H9 (cell line): ENCODE measurements around the gene TPPP2. TPM values are rescaled to one million over a fixed set of nuclear protein-coding genes. Genes with fewer than 3 reads are reported as not detected.

Experiments
- DNase-seq: peaks from one replicate; pipeline ENCODE4 v3.0.0-alpha.2; 2017
- H2AFZ ChIP-seq: one replicate; pipeline ENCODE4 v1.6.1; 2013; ENCODE audit warnings: mild to moderate bottlenecking, low read length, control low read depth, moderate library complexity
- H2AK5ac ChIP-seq: 2 replicates; pipeline ENCODE4 v1.6.1; 2013; ENCODE audit warnings: low read length, control low read depth, mixed read lengths; ENCODE audit not compliant: insufficient read length
- H2BK120ac ChIP-seq: one replicate; pipeline ENCODE4 v1.6.1; 2013; ENCODE audit warnings: low read depth, mild to moderate bottlenecking, low read length, control low read depth, inconsistent platforms; ENCODE audit not compliant: poor library complexity, severe bottlenecking
- H2BK12ac ChIP-seq: 2 replicates; pipeline ENCODE4 v1.6.1; 2013; ENCODE audit warnings: low read length, control low read depth, mixed read lengths, low read depth; ENCODE audit not compliant: insufficient read length
- H2BK15ac ChIP-seq: 2 replicates; pipeline ENCODE4 v1.6.1; 2013; ENCODE audit warnings: low read depth, low read length, control low read depth
- H2BK20ac ChIP-seq: one replicate; pipeline ENCODE4 v1.6.1; 2013; ENCODE audit warnings: low read depth, mild to moderate bottlenecking, low read length, control low read depth, inconsistent platforms; ENCODE audit not compliant: poor library complexity, severe bottlenecking
- H2BK5ac ChIP-seq: 2 replicates; pipeline ENCODE4 v1.6.1; 2013; ENCODE audit warnings: low read length, control low read depth, mixed read lengths; ENCODE audit not compliant: insufficient read length
- H3K14ac ChIP-seq: 2 replicates; pipeline ENCODE4 v1.6.1; 2013; ENCODE audit warnings: low read length, control low read depth; ENCODE audit not compliant: insufficient read depth
- H3K18ac ChIP-seq: 2 replicates; pipeline ENCODE4 v1.6.1; 2013; ENCODE audit warnings: low read depth, mild to moderate bottlenecking, mixed read lengths, low read length, control low read depth; ENCODE audit not compliant: insufficient read length
- H3K23ac ChIP-seq: 2 replicates; pipeline ENCODE4 v1.6.1; 2013; ENCODE audit warnings: low read length, control low read depth, mixed read lengths, low read depth; ENCODE audit not compliant: insufficient read length
- H3K23me2 ChIP-seq: 2 replicates; pipeline ENCODE4 v1.6.1; 2013; ENCODE audit warnings: low read depth, mild to moderate bottlenecking, mixed read lengths, low read length, control low read depth; ENCODE audit not compliant: insufficient read length, poor library complexity, severe bottlenecking
- H3K27ac ChIP-seq: 2 replicates; pipeline ENCODE4 v1.5.1; 2013; ENCODE audit warnings: low read length, control low read depth, mixed read lengths, low read depth; ENCODE audit not compliant: insufficient read length
- H3K27me3 ChIP-seq: 2 replicates; pipeline ENCODE4 v1.6.1; 2013; ENCODE audit warnings: low read length, control low read depth, inconsistent platforms; ENCODE audit not compliant: insufficient read depth
- H3K4ac ChIP-seq: 2 replicates; pipeline ENCODE4 v1.6.1; 2013; ENCODE audit warnings: low read depth, mild to moderate bottlenecking, control low read depth, inconsistent platforms, low read length, moderate library complexity
- H3K4me1 ChIP-seq: 2 replicates; pipeline ENCODE4 v1.6.1; 2013; ENCODE audit warnings: low read length, control low read depth, inconsistent platforms; ENCODE audit not compliant: insufficient read depth
- H3K4me2 ChIP-seq: 2 replicates; pipeline ENCODE4 v1.6.1; 2013; ENCODE audit warnings: low read length, control low read depth, mixed read lengths; ENCODE audit not compliant: insufficient read length, insufficient read depth
- H3K56ac ChIP-seq: 2 replicates; pipeline ENCODE4 v1.6.1; 2013; ENCODE audit warnings: low read depth, mild to moderate bottlenecking, mixed read lengths, low read length, control low read depth; ENCODE audit not compliant: insufficient read length
- H3K79me1 ChIP-seq: 2 replicates; pipeline ENCODE4 v1.6.1; 2013; ENCODE audit warnings: low read depth, mild to moderate bottlenecking, moderate library complexity, low read length, control low read depth, inconsistent platforms; ENCODE audit not compliant: insufficient read depth, poor library complexity, severe bottlenecking
- H3K79me2 ChIP-seq: 2 replicates; pipeline ENCODE4 v1.6.1; 2013; ENCODE audit warnings: low read length, control low read depth, inconsistent platforms; ENCODE audit not compliant: insufficient read depth
- H3K9ac ChIP-seq: 2 replicates; pipeline ENCODE4 v1.6.1; 2013; ENCODE audit warnings: low read length, control low read depth, mixed read lengths; ENCODE audit not compliant: insufficient read length; ENCODE audit errors: extremely low read depth
- H3K9me3 ChIP-seq: one replicate; pipeline ENCODE4 v1.6.1; 2013; ENCODE audit warnings: low read depth, low read length, inconsistent platforms; ENCODE audit not compliant: control insufficient read depth
- H3T11ph ChIP-seq: one replicate; pipeline ENCODE4 v1.6.1; 2013; ENCODE audit warnings: mild to moderate bottlenecking, low read length, control low read depth, inconsistent platforms
- H4K20me1 ChIP-seq: one replicate; pipeline ENCODE4 v1.6.1; 2013; ENCODE audit not compliant: control insufficient read depth, insufficient read length, insufficient read depth
- H4K5ac ChIP-seq: 2 replicates; pipeline ENCODE4 v1.6.1; 2013; ENCODE audit warnings: low read depth, mild to moderate bottlenecking, mixed read lengths, low read length, control low read depth; ENCODE audit not compliant: insufficient read length
- H4K8ac ChIP-seq: replicated peaks from 2 replicates; pipeline ENCODE4 v1.6.1; 2013; ENCODE audit warnings: low read length, control low read depth, mixed read lengths, low read depth; ENCODE audit not compliant: insufficient read length
- H4K91ac ChIP-seq: 2 replicates; pipeline ENCODE4 v1.6.1; 2013; ENCODE audit warnings: low read depth, mild to moderate bottlenecking, moderate library complexity, mixed read lengths, low read length, control low read depth; ENCODE audit not compliant: insufficient read length
- H3K27ac Mint-ChIP-seq, 3 experiments: 2 replicates in 2 of 3; 3 replicates in 1 of 3; pipeline ENCODE4 v1.8.0; 2020 to 2021; ENCODE audit warnings: mixed read lengths in 3 of 3, mild to moderate bottlenecking in 1 of 3, moderate library complexity in 1 of 3
- H3K27me3 Mint-ChIP-seq: 2 replicates; pipeline ENCODE4 v1.8.0; 2021; ENCODE audit warnings: low read depth, mild to moderate bottlenecking, moderate library complexity, mixed read lengths
- H3K36me3 Mint-ChIP-seq, 3 experiments: 2 replicates in 2 of 3; 3 replicates in 1 of 3; pipeline ENCODE4 v1.8.0; 2020 to 2021; ENCODE audit warnings: low read depth in 3 of 3, mixed read lengths in 3 of 3; ENCODE audit not compliant: insufficient read depth in 1 of 3
- H3K4me1 Mint-ChIP-seq, 2 experiments: 2 replicates each; pipeline ENCODE4 v1.8.0; 2020; ENCODE audit warnings: mixed read lengths in 2 of 2
- H3K4me3 Mint-ChIP-seq, 2 experiments: 2 replicates in 1 of 2; 3 replicates in 1 of 2; pipeline ENCODE4 v1.8.0; 2020 to 2021; ENCODE audit warnings: mild to moderate bottlenecking in 2 of 2, mixed read lengths in 2 of 2, moderate library complexity in 1 of 2
- H3K9me3 Mint-ChIP-seq, 2 experiments: 2 replicates in 1 of 2; 3 replicates in 1 of 2; pipeline ENCODE4 v1.8.0; 2020; ENCODE audit warnings: mild to moderate bottlenecking in 2 of 2, mixed read lengths in 2 of 2, moderate library complexity in 1 of 2
- WGBS: extraction: QIAGEN DNeasy Blood & Tissue Kit; methylation state at CpG from one replicate; pipeline ENCODE4 v1.1.7; 2013; ENCODE audit warnings: missing lambda C conversion rate, low lambda C conversion rate, mixed read lengths; ENCODE audit not compliant: insufficient read length; ENCODE audit errors: extremely low coverage; 5-methylcytosine and 5-hydroxymethylcytosine counted together
- total RNA-seq: library from RNA; stranded (reverse); gene quantifications from 2 replicates; pipeline ENCODE4 v1.2.1, GENCODE V29; 2021
- TF ChIP-seq, protein P1 (sequence below): fragments of 200-600 bp; sonication (generic); conservative IDR thresholded peaks from 3 replicates; pipeline ENCODE4 v1.8.0; 2021; ENCODE audit warnings: antibody characterized with exemption, mild to moderate bottlenecking

TPPP2 gene
- total RNA-seq, 1 experiment from 2014 or later, result not detected

DNA sequence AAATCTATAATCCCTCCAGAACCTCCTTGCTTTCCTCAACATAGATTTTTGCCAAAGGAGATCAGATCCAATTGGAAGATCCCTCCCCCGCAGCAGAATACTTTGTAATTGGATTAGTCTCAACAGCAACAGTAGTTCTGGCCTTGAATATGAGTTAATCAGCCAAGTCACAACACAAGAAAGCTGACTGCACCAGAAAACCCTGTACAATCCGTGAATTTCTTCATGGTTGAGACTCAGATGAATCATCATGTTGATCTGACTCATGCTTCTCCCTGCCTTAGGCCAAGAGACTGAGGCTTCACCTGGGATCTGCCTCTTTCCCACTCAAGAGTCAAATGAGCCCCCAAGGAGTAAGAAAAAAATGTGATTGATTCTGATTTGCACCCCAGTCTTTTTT is 43.2 kb upstream of the TPPP2 start:
- H3K9ac ChIP-seq, result no peak overlapping the region
- no peak overlapping the region for H3K56ac ChIP-seq
- Mint-ChIP-seq H3K9me3 (no peaks in the 10 kb centered on the region), H3K27me3 (peaks cover 9% of the 10 kb centered on the region), H3K27ac (no peak overlapping the region), H3K36me3 (peaks cover 2 to 6% (median 5%) of the 10 kb centered on the region in 3 experiments; a peak in 6 of 7 replicates), H3K4me1 (peaks cover 9 to 10% of the 10 kb centered on the region in 2 experiments), H3K4me3 (no peak overlapping the region)
- no peak for DNase-seq
- H2BK5ac ChIP-seq, result no peak overlapping the region
- H2BK120ac ChIP-seq, result no peak overlapping the region
- no peak overlapping the region for H3K14ac ChIP-seq
- H3K79me1 ChIP-seq, result no peaks in the 10 kb centered on the region
- H3K4me2 ChIP-seq, result no peak overlapping the region
- H4K5ac ChIP-seq, result no peak overlapping the region
- no peak overlapping the region for H3K27ac ChIP-seq
- no peak overlapping the region for H2AFZ ChIP-seq
- no peaks in the 10 kb centered on the region for H3K23me2 ChIP-seq
- H3K4ac ChIP-seq, result no peak overlapping the region
- no peak overlapping the region for H3K18ac ChIP-seq
- no peak overlapping the region for H2BK20ac ChIP-seq
- H3K79me2 ChIP-seq, result no peaks in the 10 kb centered on the region; the same call in 1 of the 2 replicates
- H4K8ac ChIP-seq, result no peak overlapping the region
- H3T11ph ChIP-seq, result no peak overlapping the region
- TF ChIP-seq, protein P1, sequence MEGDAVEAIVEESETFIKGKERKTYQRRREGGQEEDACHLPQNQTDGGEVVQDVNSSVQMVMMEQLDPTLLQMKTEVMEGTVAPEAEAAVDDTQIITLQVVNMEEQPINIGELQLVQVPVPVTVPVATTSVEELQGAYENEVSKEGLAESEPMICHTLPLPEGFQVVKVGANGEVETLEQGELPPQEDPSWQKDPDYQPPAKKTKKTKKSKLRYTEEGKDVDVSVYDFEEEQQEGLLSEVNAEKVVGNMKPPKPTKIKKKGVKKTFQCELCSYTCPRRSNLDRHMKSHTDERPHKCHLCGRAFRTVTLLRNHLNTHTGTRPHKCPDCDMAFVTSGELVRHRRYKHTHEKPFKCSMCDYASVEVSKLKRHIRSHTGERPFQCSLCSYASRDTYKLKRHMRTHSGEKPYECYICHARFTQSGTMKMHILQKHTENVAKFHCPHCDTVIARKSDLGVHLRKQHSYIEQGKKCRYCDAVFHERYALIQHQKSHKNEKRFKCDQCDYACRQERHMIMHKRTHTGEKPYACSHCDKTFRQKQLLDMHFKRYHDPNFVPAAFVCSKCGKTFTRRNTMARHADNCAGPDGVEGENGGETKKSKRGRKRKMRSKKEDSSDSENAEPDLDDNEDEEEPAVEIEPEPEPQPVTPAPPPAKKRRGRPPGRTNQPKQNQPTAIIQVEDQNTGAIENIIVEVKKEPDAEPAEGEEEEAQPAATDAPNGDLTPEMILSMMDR, result no peak
- H4K91ac ChIP-seq, result no peak overlapping the region
- H4K20me1 ChIP-seq, result no peaks in the 10 kb centered on the region
- no CpG with 5 or more reads among the region's 2 CpGs for WGBS
- H2AK5ac ChIP-seq, result no peak overlapping the region
- H2BK12ac ChIP-seq, result no peak overlapping the region
- peaks cover 3% of the 10 kb centered on the region for H3K4me1 ChIP-seq
- no peaks in the 10 kb centered on the region for H3K9me3 ChIP-seq
- no peak overlapping the region for H3K23ac ChIP-seq
- H3K27me3 ChIP-seq, result 0 out of 2 replicates have a peak, but pooled peaks cover 2% of the 10 kb centered on the region
- H2BK15ac ChIP-seq, result no peak overlapping the region
